NCI-H748 (cell line): ENCODE results near the gene SMIM21.

Experiments
- DNase-seq: peaks from one replicate; lab custom pipeline; 2025; ENCODE audit not compliant: unreplicated experiment; lab: John Stamatoyannopoulos, UW

The SMIM21 gene

GRCh38 chr18:75427603-75428002 lies at the start of gene SMIM21:
Gene SMIM21 (minus strand): TSS chr18:75427703. CDS start chr18:75427563, 140 bp downstream.
- no peak for DNase-seq

GRCh38 chr18:75475228-75475627 lies 47.7 kb upstream of the SMIM21 start:
- no peak for DNase-seq

- no peak for DNase-seq
These were observed 46.8 kb upstream of the SMIM21 start for GRCh38 chr18:75474332-75474731.

GRCh38 chr18:75473316-75473715 lies 45.8 kb upstream of the SMIM21 start:
- DNase-seq: no peak

GRCh38 chr18:75472906-75473305 lies 45.4 kb upstream of the SMIM21 start:
- no peak for DNase-seq

- no peak for DNase-seq
These were observed 44.9 kb upstream of the SMIM21 start for GRCh38 chr18:75472396-75472795.

- no peak for DNase-seq
These were observed 44.3 kb upstream of the SMIM21 start for GRCh38 chr18:75471850-75472249.

- no peak for DNase-seq
These were observed 40.3 kb upstream of the SMIM21 start for GRCh38 chr18:75467851-75468250.

GRCh38 chr18:75467281-75467795 lies 39.8 kb upstream of the SMIM21 start:
- DNase-seq: no peak

- DNase-seq: no peak
These were observed 36.9 kb upstream of the SMIM21 start for GRCh38 chr18:75464356-75464755.

GRCh38 chr18:75462178-75462832 lies 34.8 kb upstream of the SMIM21 start:
- no peak for DNase-seq

- no peak for DNase-seq
These were observed 28.7 kb upstream of the SMIM21 start for GRCh38 chr18:75456199-75456631.

GRCh38 chr18:75455249-75456198 lies 28.0 kb upstream of the SMIM21 start:
- peak; percentile 47 for DNase-seq

- no peak for DNase-seq
These were observed 26.7 kb upstream of the SMIM21 start for GRCh38 chr18:75454022-75454795.

GRCh38 chr18:75450906-75451305 lies 23.4 kb upstream of the SMIM21 start:
- DNase-seq: no peak

- no peak for DNase-seq
These were observed 14.4 kb upstream of the SMIM21 start for GRCh38 chr18:75441896-75442295.

- no peak for DNase-seq
These were observed 11.8 kb upstream of the SMIM21 start for GRCh38 chr18:75439348-75439747.

- DNase-seq: no peak
These were observed 11.4 kb upstream of the SMIM21 start for GRCh38 chr18:75438891-75439290.

- DNase-seq: no peak
These were observed 10.5 kb upstream of the SMIM21 start for GRCh38 chr18:75437979-75438378.

GRCh38 chr18:75433098-75433497 lies 5.6 kb upstream of the SMIM21 start:
- no peak for DNase-seq

- no peak for DNase-seq
These were observed 2.5 kb upstream of the SMIM21 start for GRCh38 chr18:75429975-75430374.
